Esophagus muscularis mucosa (tissue), 3 donors: ENCODE measurements around the gene CCDC198.

Source experiments
- POLR2AphosphoS5 ChIP-seq, 2 donors: sonication (generic); formaldehyde crosslinking; IDR thresholded peaks; one replicate each; pipeline ENCODE4 v1.6.1; 2017; ENCODE audit warnings: antibody characterized with exemption in 2 of 2
- TF ChIP-seq, protein P1 (sequence below), 3 experiments: fragments of 200-600 bp in 2 of 3; fragments of 450-650 bp in 1 of 3; sonication (generic) in 2 of 3; IDR thresholded peaks; one replicate each; pipeline ENCODE4 v1.5.1; 2017 to 2019; ENCODE audit warnings: antibody characterized with exemption in 3 of 3, mild to moderate bottlenecking in 2 of 3, moderate library complexity in 1 of 3

- TF ChIP-seq, protein P1, sequence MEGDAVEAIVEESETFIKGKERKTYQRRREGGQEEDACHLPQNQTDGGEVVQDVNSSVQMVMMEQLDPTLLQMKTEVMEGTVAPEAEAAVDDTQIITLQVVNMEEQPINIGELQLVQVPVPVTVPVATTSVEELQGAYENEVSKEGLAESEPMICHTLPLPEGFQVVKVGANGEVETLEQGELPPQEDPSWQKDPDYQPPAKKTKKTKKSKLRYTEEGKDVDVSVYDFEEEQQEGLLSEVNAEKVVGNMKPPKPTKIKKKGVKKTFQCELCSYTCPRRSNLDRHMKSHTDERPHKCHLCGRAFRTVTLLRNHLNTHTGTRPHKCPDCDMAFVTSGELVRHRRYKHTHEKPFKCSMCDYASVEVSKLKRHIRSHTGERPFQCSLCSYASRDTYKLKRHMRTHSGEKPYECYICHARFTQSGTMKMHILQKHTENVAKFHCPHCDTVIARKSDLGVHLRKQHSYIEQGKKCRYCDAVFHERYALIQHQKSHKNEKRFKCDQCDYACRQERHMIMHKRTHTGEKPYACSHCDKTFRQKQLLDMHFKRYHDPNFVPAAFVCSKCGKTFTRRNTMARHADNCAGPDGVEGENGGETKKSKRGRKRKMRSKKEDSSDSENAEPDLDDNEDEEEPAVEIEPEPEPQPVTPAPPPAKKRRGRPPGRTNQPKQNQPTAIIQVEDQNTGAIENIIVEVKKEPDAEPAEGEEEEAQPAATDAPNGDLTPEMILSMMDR (IDR thresholded peaks at IDR 0.05), result no peak
- TF ChIP-seq POLR2AphosphoS5 (IDR thresholded peaks at IDR 0.05), result no peak
Observed at GRCh38 chr14:57508756-57509155, 15.1 kb upstream of the CCDC198 start.
